K562 (cell line): ENCODE results near the gene MATCAP1. TPM values are rescaled to one million over a fixed set of nuclear protein-coding genes. Genes with fewer than 3 reads are reported as not detected.

ENCODE experiments used
- AFF4 ChIP-seq: sonication (generic); formaldehyde crosslinking; IDR thresholded peaks from 2 replicates; pipeline ENCODE4 v1.8.0; 2023; ENCODE audit warnings: mild to moderate bottlenecking, missing genetic modification reagents
- BCOR ChIP-seq: fragments of 450-650 bp; IDR thresholded peaks from 2 replicates; pipeline ENCODE4 v1.6.1; 2016
- BDP1 ChIP-seq: IDR thresholded peaks from 3 replicates; pipeline ENCODE4 v1.6.1; 2011; ENCODE audit not compliant: insufficient read length, insufficient read depth
- EGR1 ChIP-seq: fragments of 450-650 bp; conservative IDR thresholded peaks from 2 replicates; pipeline ENCODE4 v1.6.1; 2017; ENCODE audit warnings: mild to moderate bottlenecking
- GABPB2 ChIP-seq: fragments of 250-450 bp; sonication (Bioruptor Pico); conservative IDR thresholded peaks from 2 replicates; pipeline ENCODE4 v1.5.1; 2021; ENCODE audit warnings: mild to moderate bottlenecking
- HDAC1 ChIP-seq, 2 experiments: fragments of 450-650 bp; IDR thresholded peaks; 2 replicates each; pipeline ENCODE4 v1.6.1; 2016 to 2017; ENCODE audit warnings: inconsistent platforms in 1 of 2, mild to moderate bottlenecking in 1 of 2, moderate library complexity in 1 of 2
- MTA3 ChIP-seq: fragments of 450-650 bp; formaldehyde crosslinking; IDR thresholded peaks from 2 replicates; pipeline ENCODE4 v1.6.1; 2017; ENCODE audit warnings: mild to moderate bottlenecking, borderline replicate concordance
- RBFOX2 ChIP-seq: fragments of 200-400 bp; formaldehyde crosslinking; IDR thresholded peaks from 2 replicates; pipeline ENCODE4 v1.6.1; 2017; ENCODE audit warnings: low read depth, mild to moderate bottlenecking, low read length, moderate library complexity
- SIX5 ChIP-seq, 2 experiments: IDR thresholded peaks; 2 replicates each; pipeline ENCODE4 v1.6.1; 2011; ENCODE audit warnings: low read length in 2 of 2, borderline replicate concordance in 1 of 2, low read depth in 1 of 2, mild to moderate bottlenecking in 1 of 2, moderate library complexity in 1 of 2; ENCODE audit not compliant: insufficient read depth in 1 of 2
- SMARCE1 ChIP-seq: fragments of 450-650 bp; IDR thresholded peaks from 2 replicates; pipeline ENCODE4 v1.7.1; 2016; ENCODE audit warnings: mild to moderate bottlenecking
- TAL1 ChIP-seq: fragments of 450-650 bp; IDR thresholded peaks from 2 replicates; pipeline ENCODE4 v1.6.1; 2016; ENCODE audit warnings: mild to moderate bottlenecking
- TCF7L2 ChIP-seq: fragments of 150-350 bp; IDR thresholded peaks from 2 replicates; pipeline ENCODE4 v1.6.1; 2016; ENCODE audit warnings: low read depth, mild to moderate bottlenecking, low read length, moderate library complexity
- TFAP4 ChIP-seq: sonication (generic); formaldehyde crosslinking; IDR thresholded peaks from 2 replicates; pipeline ENCODE4 v1.8.0; 2022; ENCODE audit warnings: missing genetic modification reagents, mild to moderate bottlenecking, moderate library complexity, borderline replicate concordance
- ZBTB1 ChIP-seq: sonication (generic); formaldehyde crosslinking; IDR thresholded peaks from 2 replicates; pipeline ENCODE4 v1.8.1; 2023; ENCODE audit warnings: missing genetic modification reagents, low read depth, mild to moderate bottlenecking, borderline replicate concordance
- ZNF707 ChIP-seq: fragments of 250-450 bp; sonication (Bioruptor Pico); conservative IDR thresholded peaks from 2 replicates; pipeline ENCODE4 v1.8.0; 2022; ENCODE audit warnings: inconsistent platforms, mild to moderate bottlenecking, moderate library complexity
- polyA plus RNA-seq, 8 experiments: library from polyadenylated mRNA; depleted of rRNA in 4 of 8; stranded (reverse) in 5 of 8; unstranded in 3 of 8; fragments of >200 nt; fragmentation: Nextera tagmentation in 2 of 8; fragmentation: Illumina TruSeq in 1 of 8; extraction: Ambion mirVana in 2 of 8; extraction: Trizol in 1 of 8; gene quantifications; 2 replicates each; pipeline versions ENCODE4 v1.2.1 to v1.2.3, GENCODE V29; 2011 to 2014; ENCODE audit warnings: inconsistent platforms in 1 of 8, missing spikeins in 1 of 8
- total RNA-seq, 7 experiments: library from RNA; depleted of rRNA in 6 of 7; stranded (reverse); fragments of >200 nt in 6 of 7; fragmentation: Illumina TruSeq in 2 of 7; extraction: Trizol in 2 of 7; gene quantifications; 2 replicates each; pipeline versions ENCODE4 v1.2.1 to v1.2.3, GENCODE V29; 2011 to 2021; ENCODE audit warnings: low replicate concordance in 1 of 7
- TF ChIP-seq, protein P1 (sequence below): fragments of 450-650 bp; IDR thresholded peaks from 2 replicates; pipeline ENCODE4 v1.6.1; 2018; ENCODE audit not compliant: partially characterized antibody
- TF ChIP-seq, protein P2 (sequence below): fragments of 200-800 bp; sonication (Bioruptor generic); IDR thresholded peaks from 2 replicates; pipeline ENCODE4 v1.6.1; 2017; ENCODE audit warnings: missing genetic modification characterization, missing compliant biosample characterization

The MATCAP1 gene
- total and polyA plus RNA-seq, 9 of the 15 experiments (the other 6 are each of a cell fraction or from before 2014, with no cell fraction given): 3.4 to 20.5 (median 10.3) TPM

GRCh38 chr16:67190448-67191399, 7.0 kb upstream of the MATCAP1 start (continued):
- TF ChIP-seq RBFOX2 (no peak), TAL1 (peak; percentile 52), GABPB2 (CRISPR knock-in tag) (no peak), MTA3 (0 out of 2 replicates have a peak, but pooled peaks have one; percentile 33), HDAC1 (IDR thresholded peaks at IDR 0.05) (no peak), SIX5 (IDR thresholded peaks at IDR 0.05; ENCODE audit: borderline replicate concordance in 1 of 2, insufficient read depth in 1 of 2, low read depth in 1 of 2, low read length in 2 of 2) (no peak), TFAP4 (CRISPR knock-in tag) (peak; percentile 51; the same call in 1 of the 2 replicates), TCF7L2 (no peak), BDP1 (no peak), BCOR (no peak; the same call in 1 of the 2 replicates), ZBTB1 (CRISPR knock-in tag) (no peak), ZNF707 (CRISPR knock-in tag) (no peak), SMARCE1 (peak; percentile 84), AFF4 (CRISPR knock-in tag) (no peak), EGR1 (no peak)
- TF ChIP-seq, protein P1, sequence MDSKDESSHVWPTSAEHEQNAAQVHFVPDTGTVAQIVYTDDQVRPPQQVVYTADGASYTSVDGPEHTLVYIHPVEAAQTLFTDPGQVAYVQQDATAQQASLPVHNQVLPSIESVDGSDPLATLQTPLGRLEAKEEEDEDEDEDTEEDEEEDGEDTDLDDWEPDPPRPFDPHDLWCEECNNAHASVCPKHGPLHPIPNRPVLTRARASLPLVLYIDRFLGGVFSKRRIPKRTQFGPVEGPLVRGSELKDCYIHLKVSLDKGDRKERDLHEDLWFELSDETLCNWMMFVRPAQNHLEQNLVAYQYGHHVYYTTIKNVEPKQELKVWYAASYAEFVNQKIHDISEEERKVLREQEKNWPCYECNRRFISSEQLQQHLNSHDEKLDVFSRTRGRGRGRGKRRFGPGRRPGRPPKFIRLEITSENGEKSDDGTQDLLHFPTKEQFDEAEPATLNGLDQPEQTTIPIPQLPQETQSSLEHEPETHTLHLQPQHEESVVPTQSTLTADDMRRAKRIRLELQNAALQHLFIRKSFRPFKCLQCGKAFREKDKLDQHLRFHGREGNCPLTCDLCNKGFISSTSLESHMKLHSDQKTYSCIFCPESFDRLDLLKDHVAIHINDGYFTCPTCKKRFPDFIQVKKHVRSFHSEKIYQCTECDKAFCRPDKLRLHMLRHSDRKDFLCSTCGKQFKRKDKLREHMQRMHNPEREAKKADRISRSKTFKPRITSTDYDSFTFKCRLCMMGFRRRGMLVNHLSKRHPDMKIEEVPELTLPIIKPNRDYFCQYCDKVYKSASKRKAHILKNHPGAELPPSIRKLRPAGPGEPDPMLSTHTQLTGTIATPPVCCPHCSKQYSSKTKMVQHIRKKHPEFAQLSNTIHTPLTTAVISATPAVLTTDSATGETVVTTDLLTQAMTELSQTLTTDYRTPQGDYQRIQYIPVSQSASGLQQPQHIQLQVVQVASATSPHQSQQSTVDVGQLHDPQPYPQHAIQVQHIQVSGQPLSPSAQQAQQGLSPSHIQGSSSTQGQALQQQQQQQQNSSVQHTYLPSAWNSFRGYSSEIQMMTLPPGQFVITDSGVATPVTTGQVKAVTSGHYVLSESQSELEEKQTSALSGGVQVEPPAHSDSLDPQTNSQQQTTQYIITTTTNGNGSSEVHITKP: peak; percentile 71
- TF ChIP-seq, protein P2, sequence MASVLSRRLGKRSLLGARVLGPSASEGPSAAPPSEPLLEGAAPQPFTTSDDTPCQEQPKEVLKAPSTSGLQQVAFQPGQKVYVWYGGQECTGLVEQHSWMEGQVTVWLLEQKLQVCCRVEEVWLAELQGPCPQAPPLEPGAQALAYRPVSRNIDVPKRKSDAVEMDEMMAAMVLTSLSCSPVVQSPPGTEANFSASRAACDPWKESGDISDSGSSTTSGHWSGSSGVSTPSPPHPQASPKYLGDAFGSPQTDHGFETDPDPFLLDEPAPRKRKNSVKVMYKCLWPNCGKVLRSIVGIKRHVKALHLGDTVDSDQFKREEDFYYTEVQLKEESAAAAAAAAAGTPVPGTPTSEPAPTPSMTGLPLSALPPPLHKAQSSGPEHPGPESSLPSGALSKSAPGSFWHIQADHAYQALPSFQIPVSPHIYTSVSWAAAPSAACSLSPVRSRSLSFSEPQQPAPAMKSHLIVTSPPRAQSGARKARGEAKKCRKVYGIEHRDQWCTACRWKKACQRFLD (CRISPR knock-in tag): 0 out of 2 replicates have a peak, but pooled peaks have one; percentile 36
